Measurements from ENCODE around the gene PDE4A. TPM values are rescaled to one million over a fixed set of nuclear protein-coding genes. Genes with fewer than 3 reads are reported as not detected.

Gene PDE4A
- total and polyA plus RNA-seq, 2 donors: 0.24 to 4.8 TPM

GRCh38 chr19:10503002-10503789, 82.9 kb downstream of the PDE4A start, which contains the start of gene KEAP1:
KEAP1 (minus strand) TSS chr19:10503356; CDS start chr19:10500033, 3,323 bp downstream.
- Histone ChIP-seq H3K4me1 (ENCODE audit: control insufficient read depth in 2 of 2, insufficient read depth in 2 of 2, low read length in 2 of 2) (peaks cover 10 to 20% of the 10 kb centered on the region in 2 donors), H3K27me3 (ENCODE audit: control insufficient read depth in 2 of 2, insufficient read depth in 1 of 2, low read length in 1 of 2) (peaks cover 0 to 7% of the 10 kb centered on the region in 2 donors), H3K4me3 (ENCODE audit: low read length in 2 of 2) (peak within 1 kb of the TSS; percentile 87 to 98), H3K9me3 (ENCODE audit: control insufficient read depth in 2 of 2, insufficient read depth in 1 of 2, low read length in 1 of 2) (no peaks in the 10 kb centered on the region), H3K27ac (ENCODE audit: low read depth in 1 of 2, low read length in 1 of 2) (peak within 1 kb of the TSS; percentile 65 to 90), H3K36me3 (ENCODE audit: control insufficient read depth in 2 of 2, insufficient read depth in 2 of 2, low read length in 1 of 2) (peaks cover 12 to 17% of the 10 kb centered on the region in 2 donors)
- 6% methylated on average over 73 of the region's 73 CpGs for WGBS
- DNase-seq (ENCODE audit: low read depth in 6 of 9, low spot score in 9 of 9): peak in 2 of 9 donors; percentile 31 to 60

GRCh38 chr19:10505583-10506229, 85.4 kb downstream of the PDE4A start:
- whole genome bisulfite sequencing: 30% methylated on average over 17 of the region's 17 CpGs
- H3K27ac ChIP-seq (ENCODE audit: low read depth in 1 of 2, low read length in 1 of 2): no peak overlapping the region

GRCh38 chr19:10508036-10508435, 87.7 kb downstream of the PDE4A start:
- no peak overlapping the region for H3K4me3 ChIP-seq (ENCODE audit: low read length in 2 of 2)
- H3K9me3 ChIP-seq (ENCODE audit: control insufficient read depth in 2 of 2, insufficient read depth in 1 of 2, low read length in 1 of 2): no peaks in the 10 kb centered on the region
- WGBS: 98% methylated on average over 16 of the region's 16 CpGs
- peaks cover 11 to 35% of the 10 kb centered on the region in 2 donors for H3K27me3 ChIP-seq (ENCODE audit: control insufficient read depth in 2 of 2, insufficient read depth in 1 of 2, low read length in 1 of 2)
- H3K27ac ChIP-seq (ENCODE audit: low read depth in 1 of 2, low read length in 1 of 2): no peak overlapping the region
- no peak for DNase-seq (ENCODE audit: low read depth in 6 of 9, low spot score in 9 of 9)
- H3K36me3 ChIP-seq (ENCODE audit: control insufficient read depth in 2 of 2, insufficient read depth in 2 of 2, low read length in 1 of 2): no peaks in the 10 kb centered on the region
- peaks cover 20 to 33% of the 10 kb centered on the region in 2 donors for H3K4me1 ChIP-seq (ENCODE audit: control insufficient read depth in 2 of 2, insufficient read depth in 2 of 2, low read length in 2 of 2)

More at GRCh38 chr19:10505583-10506229, 85.4 kb downstream of the PDE4A start:
- peaks cover 3 to 12% of the 10 kb centered on the region in 2 donors for H3K27me3 ChIP-seq (ENCODE audit: control insufficient read depth in 2 of 2, insufficient read depth in 1 of 2, low read length in 1 of 2)
- peaks cover 25 to 42% of the 10 kb centered on the region in 2 donors for H3K4me1 ChIP-seq (ENCODE audit: control insufficient read depth in 2 of 2, insufficient read depth in 2 of 2, low read length in 2 of 2)
- no peaks in the 10 kb centered on the region for H3K36me3 ChIP-seq (ENCODE audit: control insufficient read depth in 2 of 2, insufficient read depth in 2 of 2, low read length in 1 of 2)
- H3K9me3 ChIP-seq (ENCODE audit: control insufficient read depth in 2 of 2, insufficient read depth in 1 of 2, low read length in 1 of 2): no peaks in the 10 kb centered on the region
- no peak overlapping the region for H3K4me3 ChIP-seq (ENCODE audit: low read length in 2 of 2)
- peak in 6 of 9 donors; percentile 54 to 84 (median 73) for DNase-seq (ENCODE audit: low read depth in 6 of 9, low spot score in 9 of 9)

- Histone ChIP-seq H3K9me3 (ENCODE audit: control insufficient read depth in 2 of 2, insufficient read depth in 1 of 2, low read length in 1 of 2) (no peaks in the 10 kb centered on the region), H3K27me3 (ENCODE audit: control insufficient read depth in 2 of 2, insufficient read depth in 1 of 2, low read length in 1 of 2) (peaks cover 16 to 35% of the 10 kb centered on the region in 2 donors), H3K4me1 (ENCODE audit: control insufficient read depth in 2 of 2, insufficient read depth in 2 of 2, low read length in 2 of 2) (peaks cover 20 to 31% of the 10 kb centered on the region in 2 donors), H3K36me3 (ENCODE audit: control insufficient read depth in 2 of 2, insufficient read depth in 2 of 2, low read length in 1 of 2) (no peaks in the 10 kb centered on the region), H3K27ac (ENCODE audit: low read depth in 1 of 2, low read length in 1 of 2) (no peak overlapping the region), H3K4me3 (ENCODE audit: low read length in 2 of 2) (no peak overlapping the region)
- peak in 1 of 9 donors; percentile 61 for DNase-seq (ENCODE audit: low read depth in 6 of 9, low spot score in 9 of 9)
- 10% methylated on average over 3 of the region's 3 CpGs for WGBS
Observed at GRCh38 chr19:10508707-10509106, 88.4 kb downstream of the PDE4A start.

GRCh38 chr19:10510301-10510802, 90.0 kb downstream of the PDE4A start:
- peak in 4 of 9 donors; percentile 42 to 67 (median 56) for DNase-seq (ENCODE audit: low read depth in 6 of 9, low spot score in 9 of 9)
- Histone ChIP-seq H3K4me3 (ENCODE audit: low read length in 2 of 2) (no peak overlapping the region), H3K27ac (ENCODE audit: low read depth in 1 of 2, low read length in 1 of 2) (no peak overlapping the region), H3K36me3 (ENCODE audit: control insufficient read depth in 2 of 2, insufficient read depth in 2 of 2, low read length in 1 of 2) (no peaks in the 10 kb centered on the region), H3K27me3 (ENCODE audit: control insufficient read depth in 2 of 2, insufficient read depth in 1 of 2, low read length in 1 of 2) (peaks cover 32 to 51% of the 10 kb centered on the region in 2 donors), H3K4me1 (ENCODE audit: control insufficient read depth in 2 of 2, insufficient read depth in 2 of 2, low read length in 2 of 2) (peaks cover 28 to 42% of the 10 kb centered on the region in 2 donors), H3K9me3 (ENCODE audit: control insufficient read depth in 2 of 2, insufficient read depth in 1 of 2, low read length in 1 of 2) (no peaks in the 10 kb centered on the region)
- WGBS: 11% methylated on average over 15 of the region's 15 CpGs

GRCh38 chr19:10513223-10513622, 92.9 kb downstream of the PDE4A start:
- peaks cover 38 to 51% of the 10 kb centered on the region in 2 donors for H3K4me1 ChIP-seq (ENCODE audit: control insufficient read depth in 2 of 2, insufficient read depth in 2 of 2, low read length in 2 of 2)
- no peak overlapping the region for H3K27ac ChIP-seq (ENCODE audit: low read depth in 1 of 2, low read length in 1 of 2)
- peaks cover 0 to 5% of the 10 kb centered on the region in 2 donors for H3K9me3 ChIP-seq (ENCODE audit: control insufficient read depth in 2 of 2, insufficient read depth in 1 of 2, low read length in 1 of 2)
- 93% methylated on average over 7 of the region's 7 CpGs for WGBS
- H3K27me3 ChIP-seq (ENCODE audit: control insufficient read depth in 2 of 2, insufficient read depth in 1 of 2, low read length in 1 of 2): peaks cover 58 to 80% of the 10 kb centered on the region in 2 donors
- no peak overlapping the region for H3K4me3 ChIP-seq (ENCODE audit: low read length in 2 of 2)
- no peaks in the 10 kb centered on the region for H3K36me3 ChIP-seq (ENCODE audit: control insufficient read depth in 2 of 2, insufficient read depth in 2 of 2, low read length in 1 of 2)
- no peak for DNase-seq (ENCODE audit: low read depth in 6 of 9, low spot score in 9 of 9)

GRCh38 chr19:10514211-10515145, 94.1 kb downstream of the PDE4A start:
- Histone ChIP-seq H3K4me3 (ENCODE audit: low read length in 2 of 2) (no peak overlapping the region), H3K4me1 (ENCODE audit: control insufficient read depth in 2 of 2, insufficient read depth in 2 of 2, low read length in 2 of 2) (peaks cover 28 to 51% of the 10 kb centered on the region in 2 donors), H3K27ac (ENCODE audit: low read depth in 1 of 2, low read length in 1 of 2) (no peak overlapping the region), H3K9me3 (ENCODE audit: control insufficient read depth in 2 of 2, insufficient read depth in 1 of 2, low read length in 1 of 2) (peaks cover 0 to 12% of the 10 kb centered on the region in 2 donors), H3K27me3 (ENCODE audit: control insufficient read depth in 2 of 2, insufficient read depth in 1 of 2, low read length in 1 of 2) (peaks cover 69 to 92% of the 10 kb centered on the region in 2 donors), H3K36me3 (ENCODE audit: control insufficient read depth in 2 of 2, insufficient read depth in 2 of 2, low read length in 1 of 2) (no peaks in the 10 kb centered on the region)
- peak in 3 of 9 donors; percentile 47 to 70 (median 66) for DNase-seq (ENCODE audit: low read depth in 6 of 9, low spot score in 9 of 9)
- WGBS: 8% methylated on average over 107 of the region's 107 CpGs

GRCh38 chr19:10516064-10516385, 95.7 kb downstream of the PDE4A start:
- no peak overlapping the region for H3K4me3 ChIP-seq (ENCODE audit: low read length in 2 of 2)
- H3K27ac ChIP-seq (ENCODE audit: low read depth in 1 of 2, low read length in 1 of 2): no peak overlapping the region
- WGBS: 94% methylated on average over 5 of the region's 5 CpGs
- peaks cover 20 to 42% of the 10 kb centered on the region in 2 donors for H3K4me1 ChIP-seq (ENCODE audit: control insufficient read depth in 2 of 2, insufficient read depth in 2 of 2, low read length in 2 of 2)
- DNase-seq (ENCODE audit: low read depth in 6 of 9, low spot score in 9 of 9): no peak
- no peaks in the 10 kb centered on the region for H3K36me3 ChIP-seq (ENCODE audit: control insufficient read depth in 2 of 2, insufficient read depth in 2 of 2, low read length in 1 of 2)
- H3K27me3 ChIP-seq (ENCODE audit: control insufficient read depth in 2 of 2, insufficient read depth in 1 of 2, low read length in 1 of 2): peaks cover 72 to 100% of the 10 kb centered on the region in 2 donors
- peaks cover 0 to 12% of the 10 kb centered on the region in 2 donors for H3K9me3 ChIP-seq (ENCODE audit: control insufficient read depth in 2 of 2, insufficient read depth in 1 of 2, low read length in 1 of 2)

All from thymus (tissue), 11 donors.